GM18519 (cell line): ENCODE data around the gene CEP63.
"Not testable (repeated sequence)": the region's sequence is repeated elsewhere in the genome, so short reads cannot be mapped to it uniquely, and the experiment has no call there.

Source experiments
- ATAC-seq: cut with Tn5 transposase; IDR thresholded peaks from one replicate; pipeline ENCODE4 v1.9.1; 2021; ENCODE audit warnings: mild to moderate bottlenecking, moderate library complexity; ENCODE audit not compliant: unreplicated experiment, low FRiP score

CEP63 gene

DNA sequence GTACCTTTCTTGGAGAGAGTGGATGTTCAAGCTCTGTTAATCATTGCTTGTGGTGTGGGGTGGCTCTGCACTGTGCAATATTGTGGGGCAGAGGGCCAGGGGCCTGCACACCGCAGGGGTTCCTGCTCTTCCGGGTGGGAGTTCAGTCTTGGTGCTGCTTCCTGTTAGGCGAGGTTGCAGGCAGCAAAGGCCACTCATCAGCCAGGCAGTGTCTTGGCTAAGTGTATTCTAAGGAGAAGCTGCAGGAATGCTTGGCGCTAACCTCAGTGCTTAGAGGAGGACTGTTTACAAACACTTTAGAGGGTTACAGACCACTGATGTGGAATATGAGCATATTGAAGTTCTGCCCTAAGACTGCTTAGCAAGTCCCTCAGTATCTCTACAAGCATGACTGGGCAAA, 81.7 kb downstream of the CEP63 start:
- no peak for ATAC-seq

DNA sequence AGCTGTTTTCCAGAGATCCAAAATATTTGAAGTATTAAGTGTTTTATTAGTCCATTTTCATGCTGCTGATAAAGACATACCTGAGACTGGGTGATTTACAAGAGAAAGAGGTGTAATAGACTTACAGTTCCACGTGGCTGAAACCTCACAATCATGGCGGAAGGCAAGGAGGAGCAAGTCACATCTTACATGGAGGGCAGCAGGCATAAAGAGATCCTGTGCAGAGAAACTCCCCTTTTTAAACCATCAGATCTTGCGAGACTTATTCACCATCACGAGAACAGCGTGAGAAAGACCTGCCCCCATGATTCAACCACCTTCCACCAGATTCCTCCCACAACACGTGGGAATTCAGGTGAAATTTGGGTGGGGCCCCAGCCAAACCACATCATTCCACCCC, 82.9 kb downstream of the CEP63 start:
- no peak for ATAC-seq

DNA sequence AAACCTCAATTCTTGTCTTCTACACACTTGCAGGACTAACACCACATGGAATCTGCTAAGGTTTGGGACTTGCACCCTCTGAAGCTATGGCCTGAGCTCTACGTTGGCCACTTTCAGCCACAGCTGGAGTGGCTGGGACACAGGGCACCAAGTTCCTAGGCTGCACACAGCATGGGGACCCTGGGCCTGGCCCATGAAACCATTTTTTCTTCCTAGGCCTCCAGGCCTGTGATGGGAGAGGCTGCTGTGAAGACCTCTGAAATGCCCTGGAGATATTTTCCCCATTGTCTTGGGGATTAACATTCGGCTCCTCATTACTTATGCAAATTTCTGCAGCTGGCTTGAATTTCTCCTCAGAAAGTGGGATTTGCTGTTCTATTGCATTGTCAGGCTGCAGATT, 84.0 kb downstream of the CEP63 start:
- not testable (repeated sequence) for ATAC-seq

DNA sequence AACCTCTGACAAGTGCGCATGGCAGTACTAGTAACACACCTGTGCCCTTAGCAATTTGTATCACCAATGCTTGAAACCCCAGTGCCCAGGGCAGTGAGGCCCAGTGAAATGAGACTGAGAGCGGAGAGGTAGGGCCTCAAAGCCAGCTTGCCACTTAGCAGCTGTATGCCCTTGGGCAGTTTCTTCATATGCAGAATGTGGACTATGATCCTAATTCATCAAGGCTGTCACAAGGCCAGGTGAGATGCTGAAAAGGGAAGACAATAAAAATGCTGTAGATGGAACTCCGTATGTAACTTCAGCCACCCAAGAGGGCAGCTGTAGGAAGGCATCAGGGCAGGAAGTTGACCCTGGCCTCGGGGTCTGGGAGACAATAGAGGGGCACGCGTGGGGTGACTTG, 90.6 kb downstream of the CEP63 start:
- ATAC-seq: no peak

DNA sequence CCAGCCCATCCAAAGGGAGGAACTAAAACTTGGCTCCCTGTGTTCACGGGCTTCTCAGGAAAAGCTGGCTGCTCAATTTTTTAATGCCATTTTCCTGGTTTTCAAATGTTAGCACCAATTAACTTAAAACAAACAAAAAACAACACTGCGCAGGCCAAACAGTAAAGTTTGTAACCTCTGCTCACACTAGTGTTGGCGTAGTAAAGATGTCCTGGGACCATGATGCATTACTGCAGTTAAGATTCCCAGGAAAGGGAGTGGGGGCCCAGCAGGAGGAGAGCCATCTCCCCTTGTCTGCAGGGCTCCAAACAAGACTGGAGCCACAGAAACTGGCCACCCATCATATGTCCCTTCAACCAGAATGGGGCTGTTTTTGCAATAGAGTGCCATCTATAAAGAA, 91.0 kb downstream of the CEP63 start:
- no peak for ATAC-seq

DNA sequence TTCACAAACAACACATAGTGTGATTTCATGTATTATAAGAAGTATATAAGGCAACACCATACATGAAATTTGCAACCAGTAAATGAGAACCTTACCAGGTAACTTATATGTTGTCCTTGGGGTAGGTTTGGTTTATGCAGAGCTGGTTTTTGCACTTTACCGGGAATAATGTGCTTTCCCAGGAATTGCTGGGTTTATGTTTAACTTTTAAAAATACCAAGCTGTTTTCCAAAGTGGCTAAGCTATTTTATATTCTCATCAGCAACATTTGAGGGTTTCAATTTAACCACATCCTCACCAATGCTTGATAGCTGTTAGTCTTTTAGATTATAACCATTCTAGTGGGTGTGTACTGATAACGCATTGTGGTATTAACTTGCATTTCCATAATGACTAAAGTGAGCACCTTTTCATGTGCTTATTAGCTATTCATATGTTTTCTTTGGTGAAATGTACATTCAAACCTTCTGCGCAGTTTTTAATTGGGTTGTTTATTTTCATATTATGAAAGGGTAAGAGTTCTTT, 93.3 kb downstream of the CEP63 start:
- ATAC-seq: no peak

DNA sequence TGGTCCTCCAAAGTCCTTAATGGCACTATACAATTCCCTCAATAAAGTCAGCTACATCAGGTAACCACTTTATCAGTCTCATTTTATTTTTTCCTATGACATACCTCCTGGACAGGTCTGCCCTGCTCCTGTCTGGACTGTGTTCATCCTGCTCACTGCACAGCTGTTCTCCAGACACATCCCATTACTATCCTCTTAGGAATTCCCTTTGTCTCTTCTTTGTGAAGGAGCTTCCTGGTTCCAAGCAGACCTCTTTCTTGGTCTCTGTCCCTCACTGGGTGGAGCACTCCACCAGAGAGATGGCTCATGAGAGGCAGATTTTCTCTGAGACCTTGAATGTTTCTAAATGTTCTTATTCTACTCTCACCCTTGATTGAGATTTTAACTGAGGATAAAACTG, 104.9 kb downstream of the CEP63 start:
- ATAC-seq: no peak

DNA sequence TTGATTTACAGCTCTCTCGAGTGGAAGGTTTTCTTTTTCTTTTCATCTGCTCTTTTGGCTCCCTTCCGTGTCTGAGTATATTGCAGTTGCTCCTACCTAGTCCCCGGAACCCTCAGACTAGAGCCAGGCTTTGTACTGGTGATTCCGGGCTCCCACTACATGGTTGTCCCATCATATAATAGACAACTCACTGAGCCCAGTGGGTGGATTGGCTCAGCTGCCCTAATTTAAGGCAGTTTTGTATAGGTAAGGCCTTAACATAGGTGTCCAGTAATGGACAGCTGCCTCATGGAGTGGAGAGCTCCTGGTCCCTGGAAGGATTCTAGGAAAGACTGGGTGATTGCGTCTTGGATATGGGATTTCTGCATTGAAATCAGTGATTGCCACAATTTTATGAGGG, 106.9 kb downstream of the CEP63 start:
- no peak for ATAC-seq

DNA sequence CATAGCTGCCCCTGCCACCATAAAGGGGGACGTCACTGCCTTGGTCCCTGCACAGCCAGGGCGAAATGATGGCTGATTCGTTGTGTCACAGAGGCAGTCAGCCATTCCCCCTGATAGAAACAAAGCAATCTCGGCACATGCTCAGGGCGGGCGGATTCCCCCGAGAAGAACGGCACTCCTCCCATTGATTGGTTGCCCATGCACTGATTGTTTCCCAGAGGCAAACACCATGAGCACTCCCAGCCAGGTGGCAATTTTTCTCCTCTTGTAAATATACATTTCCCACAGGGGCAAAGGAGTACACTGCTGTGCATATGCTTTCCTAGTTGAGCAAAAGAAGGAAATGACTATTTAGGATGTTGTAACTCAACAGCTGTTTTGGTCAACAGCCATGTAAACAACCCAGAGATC, 108.5 kb downstream of the CEP63 start:
- ATAC-seq: no peak

DNA sequence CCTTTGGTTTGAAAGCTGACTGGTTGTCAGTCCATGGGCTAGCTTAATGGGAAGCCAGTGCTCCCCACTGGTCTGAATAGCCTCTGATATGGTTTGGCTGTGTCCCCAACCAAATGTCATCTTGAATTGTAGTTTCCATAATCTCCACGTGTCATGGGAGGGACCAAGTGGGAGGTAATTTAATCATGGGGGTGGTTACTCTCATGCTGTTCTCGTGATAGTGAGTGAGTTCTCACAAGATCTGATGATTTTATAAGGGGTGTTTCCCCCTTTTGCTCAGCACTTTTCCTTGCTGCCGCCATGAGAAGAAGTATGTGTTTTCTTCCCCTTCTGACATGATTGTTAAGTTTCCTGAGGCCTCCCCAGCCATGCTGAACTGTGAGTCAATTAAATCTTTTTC, 109.1 kb downstream of the CEP63 start:
- not testable (repeated sequence) for ATAC-seq

DNA sequence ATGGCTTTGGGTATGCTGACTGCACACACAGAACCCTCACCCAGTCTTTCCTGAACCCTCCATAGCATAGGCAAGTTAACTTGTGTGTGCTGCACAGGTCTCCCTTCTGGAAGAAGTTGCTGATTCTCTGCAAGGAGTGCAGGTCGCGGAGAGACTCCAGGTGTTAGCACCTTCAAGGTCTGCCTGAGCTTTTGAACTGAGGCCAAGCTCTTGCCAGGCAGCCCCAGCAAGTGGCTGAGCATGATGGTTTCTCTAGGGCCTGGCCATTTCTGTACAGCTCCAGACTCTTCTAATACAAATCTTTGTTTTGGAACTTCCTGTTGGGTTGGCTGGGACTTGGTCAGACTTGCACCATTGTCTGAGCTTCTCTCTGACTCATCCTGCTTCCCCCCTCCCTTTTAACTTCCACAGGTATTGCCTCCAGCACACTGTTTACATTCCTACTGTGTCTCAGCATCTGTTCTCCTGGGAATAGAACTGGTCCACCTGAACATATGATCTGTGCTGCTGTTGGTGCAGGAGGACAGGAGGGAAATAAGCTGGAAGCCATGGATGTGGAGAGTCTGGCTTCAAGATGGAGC, 111.6 kb downstream of the CEP63 start:
- no peak for ATAC-seq

DNA sequence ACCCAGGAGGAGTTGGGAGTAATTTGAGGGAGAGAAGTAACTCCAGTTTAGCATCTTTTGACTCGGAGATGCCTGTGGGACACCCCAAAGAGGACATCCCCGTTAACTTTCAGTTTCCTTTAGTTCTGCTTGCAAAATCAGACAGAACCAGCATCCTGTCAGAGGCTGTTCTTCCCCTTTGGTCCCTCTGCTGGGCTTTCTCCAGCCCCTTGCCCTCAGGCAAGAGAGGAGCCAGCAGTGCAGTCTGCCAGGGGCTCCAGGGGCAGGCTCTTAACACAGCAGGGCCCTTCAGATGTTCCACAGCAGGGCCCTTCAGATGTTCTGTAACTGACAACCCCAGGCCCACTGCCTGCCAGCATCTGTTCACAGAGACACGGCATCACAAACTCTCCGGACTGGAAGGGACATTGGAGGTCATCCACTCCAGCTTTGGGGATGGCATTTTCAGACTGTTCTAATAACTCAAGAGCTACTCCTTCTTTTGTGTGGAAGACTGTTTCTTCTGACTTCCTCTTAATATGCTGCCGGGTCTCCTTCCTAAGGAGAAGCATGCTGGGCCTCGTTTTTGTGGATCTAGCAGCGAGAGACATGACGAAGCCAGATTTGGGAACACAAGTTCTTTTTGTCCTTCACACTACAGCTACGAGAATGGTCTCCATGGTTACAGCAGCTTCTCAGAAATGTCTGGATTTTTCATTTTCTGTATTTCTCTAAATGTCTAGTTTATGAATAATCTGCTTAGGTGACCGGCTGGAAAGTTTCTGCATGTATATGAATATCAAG, 113.1 kb downstream of the CEP63 start:
- no peak for ATAC-seq

DNA sequence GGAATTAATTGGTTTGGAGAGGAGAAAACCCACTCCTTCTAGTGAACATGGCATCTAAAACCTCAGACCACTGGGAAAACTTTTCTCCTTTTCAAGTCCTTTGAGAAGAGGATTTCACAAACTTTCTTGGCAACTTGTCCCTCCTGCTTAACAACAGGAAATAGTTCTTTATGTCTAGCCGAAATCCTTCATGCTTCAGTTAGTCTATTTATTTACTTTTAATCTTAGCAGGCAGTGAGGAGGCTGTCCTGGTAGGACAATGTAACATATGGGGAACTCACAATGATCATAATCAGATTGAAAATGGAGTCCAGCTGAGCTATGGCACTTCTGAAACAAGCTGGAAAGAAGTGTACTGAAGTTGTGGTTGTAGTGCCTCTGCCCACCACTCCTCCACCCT, 114.3 kb downstream of the CEP63 start:
- ATAC-seq: no peak

DNA sequence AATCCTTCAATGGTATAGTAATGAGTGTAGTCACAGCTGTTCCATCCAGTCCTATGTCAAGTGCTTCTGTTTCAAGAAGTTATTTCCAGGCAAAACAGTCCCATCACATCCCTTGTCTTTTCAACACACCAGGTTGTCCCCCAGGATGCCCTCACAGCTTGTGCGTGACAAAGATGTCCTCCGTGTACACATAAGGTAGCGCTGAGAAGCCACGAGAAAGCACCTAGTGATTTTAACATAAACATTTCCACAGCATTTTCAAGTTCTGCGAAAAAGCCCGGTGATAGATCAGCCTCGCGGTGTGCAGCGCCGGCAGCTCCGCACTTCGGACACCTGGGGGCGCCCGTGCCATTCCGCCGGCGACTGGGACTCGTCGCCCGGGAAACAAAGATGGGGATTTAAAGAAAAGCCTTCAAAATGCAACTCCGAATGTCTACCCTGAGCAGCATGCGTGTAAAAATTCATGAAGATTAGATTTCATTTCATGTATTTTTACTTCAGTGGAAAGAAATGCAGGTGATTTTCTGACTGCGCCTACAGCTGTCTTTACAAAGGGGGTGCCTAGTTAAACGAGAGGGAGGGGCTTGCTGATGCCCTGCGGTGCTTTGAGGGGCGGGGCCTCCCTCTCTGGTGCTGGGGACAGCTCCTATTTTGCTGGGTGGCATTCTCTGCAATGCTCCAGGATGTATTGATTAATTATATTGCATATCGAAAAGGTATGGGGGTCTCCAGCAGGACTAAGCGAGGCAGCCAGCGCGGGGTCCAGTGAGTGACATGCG, 115.0 kb downstream of the CEP63 start:
- no peak for ATAC-seq

DNA sequence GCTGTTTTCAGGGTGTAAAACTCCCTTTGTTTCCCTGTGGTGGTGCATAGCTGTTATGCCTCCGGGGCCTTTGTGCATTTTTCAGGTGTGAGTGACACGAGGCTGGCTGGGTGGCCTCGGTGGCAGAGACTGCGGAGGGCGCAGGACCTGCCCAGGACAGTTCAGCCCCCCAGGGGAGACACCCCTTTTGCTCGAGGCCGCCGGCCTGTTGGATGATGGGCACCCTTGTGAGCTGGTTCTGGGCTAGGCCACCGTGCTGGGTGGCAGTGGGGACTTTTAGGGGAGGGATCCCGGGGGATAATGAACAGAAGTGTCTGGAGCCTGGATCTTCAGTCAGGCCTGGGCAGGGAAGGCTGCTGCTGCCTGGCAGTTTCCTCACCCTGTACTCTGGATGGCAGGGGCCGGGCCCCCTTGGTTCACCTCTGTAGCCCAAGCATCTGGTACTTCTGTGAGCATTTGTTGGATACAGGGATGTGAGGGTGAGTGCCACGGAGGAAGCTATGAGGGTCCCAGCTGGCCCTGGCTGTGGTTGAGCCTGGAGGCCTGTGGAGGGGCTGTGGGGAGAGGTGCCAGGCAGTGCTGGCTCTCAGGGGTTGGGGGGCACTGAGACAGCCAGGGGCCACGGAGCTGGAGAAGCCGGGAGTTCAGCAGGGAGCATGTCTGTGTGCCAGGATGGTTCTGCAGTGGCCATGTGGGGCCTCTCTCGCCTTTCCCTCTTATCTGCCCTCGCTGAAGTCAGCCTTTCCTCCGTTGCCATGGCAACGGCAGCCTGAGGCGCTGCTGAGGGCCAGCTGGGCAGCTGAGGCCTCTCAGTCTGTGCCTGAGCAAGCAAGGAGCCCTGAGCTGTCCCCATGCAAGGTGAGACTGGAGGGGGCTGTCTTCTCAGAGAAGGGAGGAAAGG, 115.9 kb downstream of the CEP63 start:
- no peak for ATAC-seq

DNA sequence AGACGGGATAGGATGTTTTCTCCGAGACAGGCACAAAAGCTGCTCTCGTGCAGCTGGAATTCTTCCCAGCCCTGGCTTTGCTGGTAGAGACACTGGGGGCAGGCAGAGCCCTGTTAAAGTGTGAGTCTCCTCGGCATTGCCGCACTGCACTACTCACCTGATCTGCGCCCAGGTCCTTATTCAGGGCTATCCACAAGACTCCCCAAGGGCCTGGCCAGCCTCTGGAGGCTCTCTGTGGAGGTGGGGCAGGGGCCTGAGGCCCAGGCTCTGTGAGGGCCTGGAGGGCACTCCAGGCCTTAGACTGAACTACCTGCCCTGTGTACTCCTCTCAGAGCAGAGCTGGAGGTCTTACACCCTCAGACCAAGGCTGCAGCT, 116.6 kb downstream of the CEP63 start:
- no peak for ATAC-seq

DNA sequence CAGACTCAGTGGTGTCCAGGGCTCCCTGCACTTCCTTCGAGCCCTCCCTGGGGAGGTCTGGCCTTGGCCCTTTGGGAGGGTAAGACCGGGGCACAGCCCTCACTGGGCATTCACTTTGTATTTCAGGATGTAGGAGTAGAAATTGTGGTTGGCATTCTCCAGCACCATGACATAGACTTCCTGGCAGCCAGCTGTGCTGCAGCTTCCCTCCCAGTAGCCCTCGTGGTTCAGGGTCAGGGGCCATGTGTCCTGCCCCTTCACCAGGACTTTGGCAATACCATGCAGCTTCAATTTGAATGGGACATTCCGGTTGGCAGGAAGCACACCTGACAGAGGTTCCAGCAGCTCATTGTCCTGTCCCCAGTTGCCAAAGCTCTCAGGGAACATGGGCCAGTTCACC, 117.6 kb downstream of the CEP63 start:
- ATAC-seq: no peak

DNA sequence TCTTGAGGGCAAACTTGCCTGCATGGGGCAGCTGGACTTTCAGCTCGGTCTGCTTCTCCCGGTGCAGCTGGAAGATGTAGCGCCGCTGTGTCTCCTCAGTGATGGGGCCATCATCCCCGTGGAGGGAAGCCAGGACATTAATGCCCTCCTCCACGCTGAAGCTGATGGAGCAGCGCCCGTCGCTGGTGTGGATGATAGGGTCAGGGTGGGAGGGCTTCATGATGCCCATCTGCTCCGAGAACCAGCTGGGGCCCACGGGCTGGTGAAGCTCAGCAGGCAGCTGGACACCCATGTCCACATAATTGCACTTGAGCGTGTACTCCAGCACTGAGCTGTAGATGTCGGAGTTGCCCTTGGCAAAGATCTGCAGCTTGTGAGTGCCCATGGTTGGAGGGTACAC, 118.1 kb downstream of the CEP63 start:
- no peak for ATAC-seq

DNA sequence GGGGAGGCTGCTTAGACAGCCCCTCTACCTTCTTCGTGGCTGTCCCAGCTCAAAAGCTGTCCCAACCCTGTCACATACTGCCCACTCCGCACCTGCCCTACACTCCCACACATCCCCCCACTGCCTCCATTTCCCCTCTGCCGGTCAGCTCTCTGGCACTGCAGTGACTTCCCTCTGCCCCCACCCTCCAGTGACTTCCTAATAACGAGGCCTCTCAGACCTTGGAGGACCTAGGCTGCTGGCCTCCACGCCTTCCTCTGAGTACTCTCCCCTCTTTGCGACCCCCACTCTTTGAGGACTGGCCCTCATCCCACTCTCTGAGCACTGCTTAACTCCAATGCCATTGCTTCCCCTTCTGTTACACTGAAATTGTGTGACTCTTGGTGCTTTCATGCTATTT, 119.7 kb downstream of the CEP63 start:
- no peak for ATAC-seq
